GM19351 (cell line): Measurements from ENCODE around the gene TEX53.

ENCODE experiments used
- ATAC-seq: cut with Tn5 transposase; IDR thresholded peaks from one replicate; pipeline ENCODE4 v1.9.1; 2021; ENCODE audit warnings: mild to moderate bottlenecking, moderate library complexity; ENCODE audit not compliant: unreplicated experiment

Gene TEX53

GRCh38 chr9:114607671-114608524 lies 49.7 kb downstream of the TEX53 start:
- ATAC-seq = peak; percentile 36

GRCh38 chr9:114606597-114607207 lies 50.9 kb downstream of the TEX53 start:
- ATAC-seq = no peak
